HL-60 (cell line): ENCODE results near the gene CDS2.

ENCODE experiments used
- DNase-seq, 2 experiments: peaks; one replicate each; pipeline ENCODE4 v3.0.0-alpha.2; 2010 to 2020; ENCODE audit warnings: low read depth in 1 of 2, low spot score in 1 of 2
- H3K27ac ChIP-seq: fragments of 250-450 bp; sonication (Bioruptor Pico); replicated peaks from 2 replicates; pipeline ENCODE4 v1.5.1; 2020; ENCODE audit warnings: mild to moderate bottlenecking, moderate library complexity
- H3K27me3 ChIP-seq: fragments of 250-450 bp; sonication (Bioruptor Pico); 2 replicates; pipeline ENCODE4 v1.5.1; 2021; ENCODE audit warnings: mild to moderate bottlenecking, moderate library complexity; ENCODE audit not compliant: insufficient read depth, poor library complexity, severe bottlenecking
- H3K4me3 ChIP-seq: replicated peaks from 2 replicates; pipeline ENCODE4 v1.5.1; 2011; ENCODE audit warnings: mild to moderate bottlenecking, control low read depth, low read length; ENCODE audit not compliant: insufficient read depth
- CTCF ChIP-seq: IDR thresholded peaks from one replicate; pipeline ENCODE4 v1.5.1; 2011; ENCODE audit warnings: low read length, control low read depth, inconsistent platforms; ENCODE audit not compliant: insufficient read depth
- GABPA ChIP-seq: IDR thresholded peaks from 2 replicates; pipeline ENCODE4 v1.6.1; 2012; ENCODE audit warnings: low read depth
- POLR2AphosphoS5 ChIP-seq: IDR thresholded peaks from 2 replicates; pipeline ENCODE4 v1.6.1; 2012; ENCODE audit warnings: low read depth
- REST ChIP-seq: IDR thresholded peaks from 2 replicates; pipeline ENCODE4 v1.6.1; 2012; ENCODE audit warnings: low read depth; ENCODE audit not compliant: insufficient replicate concordance
- SPI1 ChIP-seq: IDR thresholded peaks from 2 replicates; pipeline ENCODE4 v1.6.1; 2012; ENCODE audit warnings: low read depth, mild to moderate bottlenecking, borderline replicate concordance

Gene CDS2

GRCh38 chr20:5234978-5235377 is 108.2 kb downstream of the CDS2 start:
- TF ChIP-seq GABPA (no peak), REST (no peak), SPI1 (no peak), POLR2AphosphoS5 (no peak), CTCF (no peak)
- Histone ChIP-seq H3K4me3 (no peak overlapping the region), H3K27me3 (peaks cover 7% of the 10 kb centered on the region), H3K27ac (no peak overlapping the region)
- DNase-seq = no peak
